GM18909 (cell line): ENCODE measurements around the gene ZNF155.

Experiments used
- ATAC-seq: cut with Tn5 transposase; IDR thresholded peaks from one replicate; pipeline ENCODE4 v1.9.1; 2021; ENCODE audit warnings: mild to moderate bottlenecking; ENCODE audit not compliant: unreplicated experiment, poor library complexity

ZNF155 gene

DNA sequence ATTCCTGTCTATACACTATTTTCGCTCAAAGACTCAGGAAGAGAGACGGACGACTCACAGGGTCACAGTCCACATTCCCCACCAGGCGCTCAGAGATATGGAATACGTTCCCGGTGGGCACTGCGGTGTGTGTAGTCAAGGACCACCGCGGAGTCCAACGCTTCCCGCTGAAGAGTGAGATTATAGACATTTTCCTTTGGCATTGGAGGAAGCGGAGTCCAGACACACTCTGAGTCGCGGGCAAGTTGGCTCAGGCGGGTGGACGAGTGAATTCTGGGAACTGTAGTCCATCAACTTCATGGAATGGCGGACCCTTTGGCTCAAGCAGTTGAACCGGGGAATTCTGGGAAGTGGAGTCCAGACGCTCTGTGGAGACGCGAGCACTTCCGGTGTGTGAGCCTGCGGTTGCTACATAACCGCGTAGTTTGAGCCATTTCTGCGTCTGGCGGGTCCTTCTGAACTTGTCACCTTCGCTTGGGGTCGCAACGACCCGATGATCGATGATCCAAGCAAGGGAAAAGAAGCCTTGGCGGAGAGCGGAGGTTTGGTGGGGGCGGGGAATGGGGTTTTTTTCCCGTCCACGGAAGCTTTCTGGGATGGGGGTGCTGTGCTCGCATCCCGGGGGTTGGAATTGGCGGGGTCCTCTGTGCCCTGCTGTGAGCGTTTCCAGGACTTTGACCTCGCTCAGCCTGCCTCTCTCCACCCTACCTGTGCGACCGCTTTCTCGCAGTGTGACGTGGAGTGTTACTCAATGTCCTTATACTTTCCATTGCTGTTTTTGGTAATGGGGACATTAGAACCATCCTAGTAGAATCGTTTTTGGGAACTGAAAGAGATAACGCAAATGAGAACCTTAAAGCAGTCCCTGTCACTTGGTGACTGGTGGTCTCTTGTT, 18.8 kb downstream of the ZNF155 start, which contains the start of gene ZNF230:
ZNF230 (plus strand) TSS at position 392 of the 895 bp plus-strand sequence. CDS start 4,122 bp downstream, outside the sequence.
- peak; percentile 88 for ATAC-seq

DNA sequence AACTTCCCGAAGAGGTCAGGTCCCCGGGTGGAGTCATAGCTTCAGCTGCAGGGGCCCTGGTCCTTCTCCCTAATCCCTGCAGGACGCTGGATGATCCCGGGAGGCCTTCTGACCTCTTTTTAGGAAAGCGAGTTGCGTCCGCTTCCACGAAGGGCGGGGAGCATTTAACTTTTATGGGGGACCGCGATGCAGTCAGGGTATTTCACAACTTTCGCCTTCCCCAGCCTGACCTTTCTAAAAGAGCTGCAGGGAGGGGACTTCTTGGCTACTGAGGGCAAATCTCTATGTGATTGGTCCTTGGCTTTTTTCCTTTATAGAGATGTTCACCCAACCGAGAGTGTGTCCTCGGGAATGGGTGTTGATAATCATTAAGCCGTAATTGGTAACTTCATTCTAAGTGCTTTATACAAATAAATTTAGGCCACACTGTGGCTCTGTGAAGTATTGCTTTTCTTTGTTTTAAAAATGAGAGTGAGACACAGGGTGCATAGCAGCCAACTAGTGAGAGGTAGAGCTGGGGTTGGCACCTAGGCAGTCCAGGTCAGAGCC, 19.5 kb downstream of the ZNF155 start:
- ATAC-seq, result peak; percentile 31

DNA sequence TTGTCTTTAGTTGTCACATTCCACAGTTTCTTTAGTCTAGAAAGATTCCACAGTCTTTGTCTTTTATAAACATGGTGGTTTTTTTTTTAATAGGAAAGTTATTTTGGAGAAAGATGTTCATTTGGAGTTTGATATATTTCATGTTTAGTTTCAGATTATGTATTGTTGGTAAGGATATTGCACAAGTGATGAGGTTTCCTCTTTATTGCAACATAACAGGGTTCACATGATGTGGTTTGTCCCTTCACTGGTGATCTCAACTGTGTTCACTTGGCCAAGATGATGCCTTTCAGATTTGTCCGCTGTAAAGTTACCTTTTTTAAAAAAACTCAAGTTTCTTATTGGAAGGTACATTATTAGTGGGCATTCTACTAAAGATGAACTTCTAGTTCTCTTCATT, 22.0 kb downstream of the ZNF155 start:
- ATAC-seq, result no peak

- no peak for ATAC-seq
Observed at GRCh38 chr19:44007473-44007872, 23.5 kb downstream of the ZNF155 start.

- ATAC-seq, result no peak
Observed at GRCh38 chr19:44010468-44010867, 26.5 kb downstream of the ZNF155 start.

GRCh38 chr19:44019498-44019897, 35.5 kb downstream of the ZNF155 start:
- no peak for ATAC-seq

- no peak for ATAC-seq
Observed at GRCh38 chr19:44021221-44021620, 37.2 kb downstream of the ZNF155 start.

DNA sequence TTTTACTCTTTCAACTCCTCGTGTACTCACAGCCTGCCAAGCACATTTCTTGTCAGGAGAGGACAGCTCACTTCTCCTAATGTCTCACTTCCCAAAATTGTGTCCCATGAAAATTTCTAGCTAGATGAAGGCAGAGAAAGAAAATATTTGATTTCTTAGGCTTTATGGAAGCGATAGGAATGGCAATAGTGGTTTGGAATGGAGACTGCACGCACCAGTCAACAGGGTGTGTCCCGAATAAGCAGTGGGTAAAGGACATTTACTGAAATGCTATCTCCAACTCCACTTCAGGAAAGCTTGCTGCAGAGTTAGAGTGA, 40.9 kb downstream of the ZNF155 start:
- ATAC-seq, result no peak

DNA sequence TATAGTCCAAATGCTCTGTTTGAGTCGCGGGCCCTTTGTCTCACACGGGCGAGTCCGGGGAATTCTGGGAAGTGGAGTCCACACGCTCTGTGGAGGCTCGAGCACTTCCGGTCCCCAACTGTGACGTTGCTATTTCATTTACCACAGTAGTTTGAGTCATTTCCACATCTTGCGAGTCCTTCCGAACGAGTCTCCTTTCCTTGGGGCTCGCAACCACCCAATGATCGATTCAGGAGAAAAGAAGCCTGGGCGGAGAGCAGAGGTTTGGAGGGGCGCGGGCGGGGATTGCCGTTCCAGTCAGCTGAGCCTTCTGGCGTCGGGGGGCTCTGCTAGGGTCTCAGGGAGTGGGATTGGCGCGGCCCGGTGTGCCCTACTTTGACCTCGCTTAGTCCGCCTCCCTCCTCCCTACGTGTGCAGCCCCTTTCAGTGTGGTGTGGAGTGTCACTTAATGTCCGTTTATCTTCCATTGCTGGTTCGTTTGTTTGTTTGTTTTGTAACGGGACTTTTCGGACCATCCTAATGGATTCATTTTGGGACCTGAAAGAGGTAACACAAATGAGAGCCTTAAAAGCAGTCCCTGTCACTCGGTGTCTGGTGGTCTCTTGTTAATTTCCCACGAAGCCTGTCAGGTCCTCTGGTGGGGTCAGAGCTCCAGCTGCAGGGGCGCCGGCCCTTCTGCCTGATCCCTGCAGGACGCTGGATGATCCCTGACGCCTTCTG, 41.4 kb downstream of the ZNF155 start, which contains the start of gene ZNF222:
ZNF222 (plus strand) TSS at position 163 of the 720 bp plus-strand sequence; CDS start at position 221, 58 bp downstream.
- ATAC-seq, result peak; percentile 91

DNA sequence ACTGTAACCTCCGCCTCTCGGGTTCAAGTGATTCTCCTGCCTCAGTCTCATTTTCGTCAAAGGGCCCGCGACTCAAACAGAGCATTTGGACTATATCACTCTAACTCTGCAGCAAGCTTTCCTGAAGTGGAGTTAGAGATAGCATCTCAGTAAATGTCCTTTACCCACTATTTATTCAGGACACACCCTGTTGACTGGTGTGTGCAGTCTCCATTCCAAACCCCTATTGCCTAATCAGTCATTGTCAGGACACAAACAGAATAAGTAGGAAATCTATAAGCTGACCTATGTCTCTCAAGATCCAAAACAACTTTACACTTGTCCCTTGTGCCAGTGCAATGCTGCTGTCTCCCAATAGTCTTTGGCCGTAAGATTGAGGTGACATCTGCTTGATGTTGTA, 42.6 kb downstream of the ZNF155 start:
- ATAC-seq, result no peak

DNA sequence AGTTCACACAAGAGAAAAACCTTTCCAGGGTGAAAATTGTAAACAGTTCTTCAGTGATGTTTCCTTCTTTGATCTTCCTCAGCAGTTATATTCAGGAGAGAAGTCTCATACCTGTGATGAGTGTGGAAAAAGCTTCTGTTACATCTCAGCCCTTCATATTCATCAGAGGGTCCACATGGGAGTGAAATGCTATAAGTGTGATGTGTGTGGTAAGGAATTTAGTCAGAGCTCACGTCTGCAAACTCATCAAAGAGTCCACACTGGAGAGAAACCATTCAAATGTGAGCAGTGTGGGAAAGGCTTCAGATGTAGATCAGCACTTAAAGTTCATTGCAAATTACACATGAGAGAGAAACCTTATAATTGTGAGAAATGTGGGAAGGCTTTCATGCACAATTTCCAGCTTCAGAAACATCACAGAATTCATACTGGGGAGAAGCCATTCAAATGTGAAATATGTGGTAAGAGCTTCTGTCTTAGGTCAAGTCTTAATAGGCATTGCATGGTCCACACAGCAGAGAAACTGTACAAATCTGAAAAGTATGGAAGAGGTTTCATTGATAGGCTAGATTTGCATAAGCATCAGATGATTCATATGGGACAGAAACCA, 48.1 kb downstream of the ZNF155 start:
- ATAC-seq, result no peak

GRCh38 chr19:44042147-44042546, 58.2 kb downstream of the ZNF155 start:
- no peak for ATAC-seq
